Activated CD4-positive, alpha-beta T cell treated with anti-CD3 and anti-CD28 coated beads, Interleukin-2, Interleukin-4, amounts not matched to agents 100 ng/mL and 50 ng/mL, durations not matched to agents 16 hours and 8 hours (primary cell): ENCODE measurements around the gene ST6GALNAC4.
"Not testable (repeated sequence)": the region's sequence is repeated elsewhere in the genome, so short reads cannot be mapped to it uniquely, and the experiment has no call there.

Source experiments
- DNase-seq: peaks from one replicate; pipeline ENCODE4 v3.0.0-alpha.2; 2020; ENCODE audit warnings: low spot score

ST6GALNAC4 gene

GRCh38 chr9:127870153-127870491 is 46.7 kb downstream of the ST6GALNAC4 start:
- not testable (repeated sequence) for DNase-seq

- DNase-seq, result peak; percentile 86
Observed at GRCh38 chr9:127869310-127870152, 47.3 kb downstream of the ST6GALNAC4 start.

GRCh38 chr9:127868278-127868902 is 48.5 kb downstream of the ST6GALNAC4 start:
- no peak for DNase-seq

- no peak for DNase-seq
Observed at GRCh38 chr9:127867356-127868277, 49.2 kb downstream of the ST6GALNAC4 start.

- no peak for DNase-seq
Observed at GRCh38 chr9:127866535-127866934, 50.3 kb downstream of the ST6GALNAC4 start.

GRCh38 chr9:127865645-127866464 is 51.0 kb downstream of the ST6GALNAC4 start:
- DNase-seq, result peak; percentile 57

GRCh38 chr9:127863191-127863621 is 53.6 kb downstream of the ST6GALNAC4 start:
- no peak for DNase-seq

- no peak for DNase-seq
Observed at GRCh38 chr9:127862075-127863011, 54.5 kb downstream of the ST6GALNAC4 start.

GRCh38 chr9:127860779-127861178 is 56.1 kb downstream of the ST6GALNAC4 start:
- no peak for DNase-seq

- DNase-seq, result no peak
Observed at GRCh38 chr9:127860260-127860659, 56.6 kb downstream of the ST6GALNAC4 start.

GRCh38 chr9:127858041-127858512 is 58.8 kb downstream of the ST6GALNAC4 start:
- no peak for DNase-seq
